Astrocyte (in vitro differentiated cells and primary cell): Measurements from ENCODE around the gene RWDD3. TPM values are rescaled to one million over a fixed set of nuclear protein-coding genes. Genes with fewer than 3 reads are reported as not detected.

ENCODE experiments used
- DNase-seq: peaks from one replicate; pipeline ENCODE4 v3.0.0-alpha.2; 2010; ENCODE audit warnings: low read depth
- FAIRE-seq: peaks from 2 replicates; lab custom pipeline; 2011; peaks lifted over from hg19 to GRCh38; lab: Jason Lieb, UNC
- H2AFZ ChIP-seq: 2 replicates; pipeline ENCODE4 v1.6.0; 2012; ENCODE audit warnings: low read depth, low read length, inconsistent platforms
- H3K27ac ChIP-seq: 2 replicates; pipeline ENCODE4 v1.5.1; 2011; ENCODE audit warnings: low read depth, low read length, inconsistent platforms
- H3K27me3 ChIP-seq: 2 replicates; pipeline ENCODE4 v1.6.0; 2011; ENCODE audit warnings: low read length, inconsistent platforms; ENCODE audit not compliant: insufficient read depth
- H3K36me3 ChIP-seq: 2 replicates; pipeline ENCODE4 v1.5.1; 2011; ENCODE audit warnings: low read length, inconsistent platforms; ENCODE audit not compliant: insufficient read depth
- H3K4me1 ChIP-seq: 2 replicates; pipeline ENCODE4 v1.5.1; 2011; ENCODE audit warnings: low read length, inconsistent platforms; ENCODE audit not compliant: insufficient read depth
- H3K4me2 ChIP-seq: 2 replicates; pipeline ENCODE4 v1.6.0; 2012; ENCODE audit warnings: low read length, inconsistent platforms
- H3K4me3 ChIP-seq: 2 replicates; pipeline ENCODE4 v1.5.1; 2011; ENCODE audit warnings: low read depth, mild to moderate bottlenecking, low read length, inconsistent platforms; ENCODE audit not compliant: insufficient read depth
- H3K79me2 ChIP-seq: 2 replicates; pipeline ENCODE4 v1.6.0; 2012; ENCODE audit warnings: mild to moderate bottlenecking, low read length, inconsistent platforms; ENCODE audit not compliant: insufficient read depth
- H3K9ac ChIP-seq: 2 replicates; pipeline ENCODE4 v1.6.0; 2012; ENCODE audit warnings: mild to moderate bottlenecking, low read length, inconsistent platforms
- H3K9me3 ChIP-seq: 2 replicates; pipeline ENCODE4 v1.5.1; 2012; ENCODE audit warnings: low read depth, mild to moderate bottlenecking, low read length, inconsistent platforms; ENCODE audit not compliant: insufficient read depth
- H4K20me1 ChIP-seq: 2 replicates; pipeline ENCODE4 v1.6.0; 2012; ENCODE audit warnings: low read length, inconsistent platforms; ENCODE audit not compliant: insufficient read depth
- H3K27ac Mint-ChIP-seq: one replicate; pipeline ENCODE4 v1.8.0; 2021; ENCODE audit warnings: mild to moderate bottlenecking, mixed read lengths; ENCODE audit not compliant: unreplicated experiment
- H3K27me3 Mint-ChIP-seq: one replicate; pipeline ENCODE4 v1.8.0; 2021; ENCODE audit warnings: low read depth, mixed read lengths; ENCODE audit not compliant: unreplicated experiment
- H3K36me3 Mint-ChIP-seq: one replicate; pipeline ENCODE4 v1.8.0; 2021; ENCODE audit warnings: low read depth, mixed read lengths; ENCODE audit not compliant: unreplicated experiment
- H3K4me1 Mint-ChIP-seq: one replicate; pipeline ENCODE4 v1.8.0; 2021; ENCODE audit warnings: low read depth, mixed read lengths; ENCODE audit not compliant: unreplicated experiment
- H3K4me3 Mint-ChIP-seq: one replicate; pipeline ENCODE4 v1.8.0; 2021; ENCODE audit warnings: mild to moderate bottlenecking, moderate library complexity, mixed read lengths; ENCODE audit not compliant: unreplicated experiment
- H3K9me3 Mint-ChIP-seq: one replicate; pipeline ENCODE4 v1.8.0; 2021; ENCODE audit warnings: mild to moderate bottlenecking, mixed read lengths; ENCODE audit not compliant: unreplicated experiment
- CTCF ChIP-seq: IDR thresholded peaks from 2 replicates; pipeline ENCODE4 v1.5.1; 2011; ENCODE audit warnings: low read depth, mild to moderate bottlenecking, inconsistent platforms, low read length, moderate library complexity; ENCODE audit not compliant: insufficient read depth
- EZH2 ChIP-seq: IDR thresholded peaks from 2 replicates; pipeline ENCODE4 v1.6.1; 2012; ENCODE audit warnings: mild to moderate bottlenecking, low read length, inconsistent platforms; ENCODE audit not compliant: insufficient read depth
- total RNA-seq: library from RNA; stranded (reverse); gene quantifications from 2 replicates; pipeline ENCODE4 v1.2.1, GENCODE V29; 2021

Gene RWDD3
- total RNA-seq, 1 donor from 2014 or later, result 20.0 TPM

- no peaks in the 10 kb centered on the region for H3K79me2 ChIP-seq
- no peak overlapping the region for H3K9ac ChIP-seq
- TF ChIP-seq EZH2 (no peak), CTCF (no peak)
- no peak overlapping the region for H3K4me3 ChIP-seq
- no peaks in the 10 kb centered on the region for H3K27me3 ChIP-seq
- FAIRE-seq (no peak), DNase-seq (no peak)
- no peaks in the 10 kb centered on the region for H3K36me3 ChIP-seq
- no peak overlapping the region for H3K4me2 ChIP-seq
- no peak overlapping the region for H3K4me3 Mint-ChIP-seq
- no peak overlapping the region for H3K27ac Mint-ChIP-seq
- H3K4me1 ChIP-seq, result no peaks in the 10 kb centered on the region
- no peak overlapping the region for H3K27ac ChIP-seq
- no peaks in the 10 kb centered on the region for H3K36me3 Mint-ChIP-seq
- H3K9me3 ChIP-seq, result no peaks in the 10 kb centered on the region
- H3K4me1 Mint-ChIP-seq, result peaks cover 11% of the 10 kb centered on the region
- no peaks in the 10 kb centered on the region for H4K20me1 ChIP-seq
- no peaks in the 10 kb centered on the region for H3K27me3 Mint-ChIP-seq
- no peaks in the 10 kb centered on the region for H3K9me3 Mint-ChIP-seq
- H2AFZ ChIP-seq, result no peak overlapping the region
These were observed 32.1 kb upstream of the RWDD3 start for GRCh38 chr1:95201905-95202304.

GRCh38 chr1:95203908-95204437, 30.0 kb upstream of the RWDD3 start:
- no peak for FAIRE-seq
- no peak for TF ChIP-seq EZH2

GRCh38 chr1:95206514-95206913, 27.5 kb upstream of the RWDD3 start:
- no peaks in the 10 kb centered on the region for H3K4me1 Mint-ChIP-seq
- peaks cover 9% of the 10 kb centered on the region for H3K9me3 Mint-ChIP-seq

More at GRCh38 chr1:95203908-95204437, 30.0 kb upstream of the RWDD3 start:
- Mint-ChIP-seq H3K27ac (no peak overlapping the region), H3K36me3 (no peaks in the 10 kb centered on the region), H3K27me3 (no peaks in the 10 kb centered on the region), H3K4me3 (no peak overlapping the region), H3K9me3 (peaks cover 3% of the 10 kb centered on the region), H3K4me1 (no peaks in the 10 kb centered on the region)
- Histone ChIP-seq H4K20me1 (no peaks in the 10 kb centered on the region), H3K36me3 (no peaks in the 10 kb centered on the region), H3K4me2 (no peak overlapping the region), H3K27me3 (no peaks in the 10 kb centered on the region), H3K79me2 (no peaks in the 10 kb centered on the region), H3K27ac (no peak overlapping the region), H3K4me1 (no peaks in the 10 kb centered on the region), H2AFZ (no peak overlapping the region), H3K9me3 (no peaks in the 10 kb centered on the region), H3K9ac (no peak overlapping the region), H3K4me3 (no peak overlapping the region)
- DNase-seq, result no peak

More at GRCh38 chr1:95206514-95206913, 27.5 kb upstream of the RWDD3 start:
- no peaks in the 10 kb centered on the region for H3K9me3 ChIP-seq
- Mint-ChIP-seq H3K27ac (no peak overlapping the region), H3K27me3 (no peaks in the 10 kb centered on the region), H3K36me3 (no peaks in the 10 kb centered on the region), H3K4me3 (no peak overlapping the region)
- no peak overlapping the region for H3K27ac ChIP-seq
- H3K4me3 ChIP-seq, result no peak overlapping the region
- no peaks in the 10 kb centered on the region for H3K36me3 ChIP-seq
- no peak overlapping the region for H3K4me2 ChIP-seq
- H3K4me1 ChIP-seq, result no peaks in the 10 kb centered on the region
- DNase-seq (no peak), FAIRE-seq (no peak)
- TF ChIP-seq EZH2, result no peak
- no peak for TF ChIP-seq CTCF
- H3K79me2 ChIP-seq, result no peaks in the 10 kb centered on the region
- no peak overlapping the region for H2AFZ ChIP-seq
- no peaks in the 10 kb centered on the region for H4K20me1 ChIP-seq
- no peaks in the 10 kb centered on the region for H3K27me3 ChIP-seq
- H3K9ac ChIP-seq, result no peak overlapping the region
